ENCODE data around the gene SPSB1.

The SPSB1 gene

GRCh38 chr1:9278585-9279153 lies 14.0 kb upstream of the SPSB1 start:
- Histone ChIP-seq H2BK120ac (ENCODE audit: insufficient read depth, low read length, poor library complexity) (no peak overlapping the region), H3K23ac (ENCODE audit: low read length) (no peak overlapping the region), H4K8ac (ENCODE audit: low read depth, low read length) (no peak overlapping the region), H2AK5ac (ENCODE audit: low read length) (no peak overlapping the region), H3K9me3 (ENCODE audit: insufficient read depth, low read depth, low read length) (no peaks in the 10 kb centered on the region), H2BK12ac (ENCODE audit: low read length) (no peak overlapping the region), H2AFZ (ENCODE audit: insufficient read depth, low read length, poor library complexity) (no peak overlapping the region), H3K4me3 (ENCODE audit: low read depth, low read length) (no peak overlapping the region), H3K79me1 (ENCODE audit: low read length) (no peaks in the 10 kb centered on the region), H3K14ac (ENCODE audit: low read length) (no peak overlapping the region), H3K9ac (ENCODE audit: low read length) (no peak overlapping the region), H3K27ac (ENCODE audit: low read depth, low read length) (no peak overlapping the region), H3K27me3 (ENCODE audit: insufficient read depth, low read length) (no peaks in the 10 kb centered on the region), H4K91ac (ENCODE audit: low read depth, low read length) (no peak overlapping the region), H3K36me3 (ENCODE audit: control insufficient read depth in 1 of 2, insufficient read depth in 2 of 2, low read length in 2 of 2) (no peaks in the 10 kb centered on the region), H4K12ac (ENCODE audit: low read depth, low read length) (no peak overlapping the region), H3K4me2 (ENCODE audit: low read length) (no peak overlapping the region), H2BK5ac (ENCODE audit: low read depth, low read length, poor library complexity) (no peak overlapping the region), H3K4me1 (ENCODE audit: control insufficient read depth in 1 of 2, insufficient read depth in 2 of 2, low read length in 2 of 2) (peaks cover 19 to 23% of the 10 kb centered on the region in 2 experiments), H3K4ac (ENCODE audit: low read depth, low read length) (no peak overlapping the region), H3K79me2 (ENCODE audit: control insufficient read depth, insufficient read depth, low read length, poor library complexity) (no peaks in the 10 kb centered on the region), H3K18ac (ENCODE audit: low read length) (no peak overlapping the region)
- WGBS (ENCODE audit: extremely low coverage, insufficient coverage, insufficient read length), result no CpG with 5 or more reads among the region's 10 CpGs
- DNase-seq, result no peak

GRCh38 chr1:9279172-9279840 lies 13.4 kb upstream of the SPSB1 start:
- Histone ChIP-seq H3K27ac (ENCODE audit: low read depth, low read length) (no peak overlapping the region), H2AFZ (ENCODE audit: insufficient read depth, low read length, poor library complexity) (no peak overlapping the region), H3K79me1 (ENCODE audit: low read length) (no peaks in the 10 kb centered on the region), H2BK5ac (ENCODE audit: low read depth, low read length, poor library complexity) (no peak overlapping the region), H3K18ac (ENCODE audit: low read length) (no peak overlapping the region), H2BK120ac (ENCODE audit: insufficient read depth, low read length, poor library complexity) (peak overlapping the region; percentile 41), H3K4ac (ENCODE audit: low read depth, low read length) (no peak overlapping the region), H3K27me3 (ENCODE audit: insufficient read depth, low read length) (no peaks in the 10 kb centered on the region), H4K91ac (ENCODE audit: low read depth, low read length) (no peak overlapping the region), H3K9me3 (ENCODE audit: insufficient read depth, low read depth, low read length) (no peaks in the 10 kb centered on the region), H3K4me2 (ENCODE audit: low read length) (no peak overlapping the region), H3K4me1 (ENCODE audit: control insufficient read depth in 1 of 2, insufficient read depth in 2 of 2, low read length in 2 of 2) (peaks cover 19 to 23% of the 10 kb centered on the region in 2 experiments), H4K12ac (ENCODE audit: low read depth, low read length) (no peak overlapping the region), H4K8ac (ENCODE audit: low read depth, low read length) (no peak overlapping the region), H2BK12ac (ENCODE audit: low read length) (peak overlapping the region; percentile 25), H3K4me3 (ENCODE audit: low read depth, low read length) (no peak overlapping the region), H3K79me2 (ENCODE audit: control insufficient read depth, insufficient read depth, low read length, poor library complexity) (no peaks in the 10 kb centered on the region), H2AK5ac (ENCODE audit: low read length) (no peak overlapping the region), H3K9ac (ENCODE audit: low read length) (no peak overlapping the region), H3K14ac (ENCODE audit: low read length) (no peak overlapping the region), H3K36me3 (ENCODE audit: control insufficient read depth in 1 of 2, insufficient read depth in 2 of 2, low read length in 2 of 2) (no peaks in the 10 kb centered on the region), H3K23ac (ENCODE audit: low read length) (no peak overlapping the region)
- DNase-seq, result peak in 1 of 2 donors; percentile 52
- no CpG with 5 or more reads among the region's 23 CpGs for WGBS (ENCODE audit: extremely low coverage, insufficient coverage, insufficient read length)

GRCh38 chr1:9280015-9280860 lies 12.5 kb upstream of the SPSB1 start:
- Histone ChIP-seq H3K27ac (ENCODE audit: low read depth, low read length) (no peak overlapping the region), H3K9me3 (ENCODE audit: insufficient read depth, low read depth, low read length) (no peaks in the 10 kb centered on the region), H3K79me2 (ENCODE audit: control insufficient read depth, insufficient read depth, low read length, poor library complexity) (no peaks in the 10 kb centered on the region), H4K8ac (ENCODE audit: low read depth, low read length) (peak overlapping the region; percentile 44), H3K4me3 (ENCODE audit: low read depth, low read length) (no peak overlapping the region), H3K14ac (ENCODE audit: low read length) (peak overlapping the region; percentile 39), H4K91ac (ENCODE audit: low read depth, low read length) (no peak overlapping the region), H2BK5ac (ENCODE audit: low read depth, low read length, poor library complexity) (no peak overlapping the region), H3K4me2 (ENCODE audit: low read length) (peak overlapping the region; percentile 20), H3K4ac (ENCODE audit: low read depth, low read length) (no peak overlapping the region), H3K23ac (ENCODE audit: low read length) (no peak overlapping the region), H2BK12ac (ENCODE audit: low read length) (peak overlapping the region; percentile 53), H2BK120ac (ENCODE audit: insufficient read depth, low read length, poor library complexity) (no peak overlapping the region), H3K36me3 (ENCODE audit: control insufficient read depth in 1 of 2, insufficient read depth in 2 of 2, low read length in 2 of 2) (no peaks in the 10 kb centered on the region), H3K9ac (ENCODE audit: low read length) (no peak overlapping the region), H3K4me1 (ENCODE audit: control insufficient read depth in 1 of 2, insufficient read depth in 2 of 2, low read length in 2 of 2) (peaks cover 19 to 21% of the 10 kb centered on the region in 2 experiments), H3K18ac (ENCODE audit: low read length) (peak overlapping the region; percentile 41), H2AFZ (ENCODE audit: insufficient read depth, low read length, poor library complexity) (peak overlapping the region; percentile 48), H2AK5ac (ENCODE audit: low read length) (no peak overlapping the region), H3K79me1 (ENCODE audit: low read length) (no peaks in the 10 kb centered on the region), H4K12ac (ENCODE audit: low read depth, low read length) (no peak overlapping the region), H3K27me3 (ENCODE audit: insufficient read depth, low read length) (no peaks in the 10 kb centered on the region)
- WGBS (ENCODE audit: extremely low coverage, insufficient coverage, insufficient read length), result no CpG with 5 or more reads among the region's 36 CpGs
- peak; percentile 89 to 90 for DNase-seq

GRCh38 chr1:9281071-9281827 lies 11.4 kb upstream of the SPSB1 start:
- H2AK5ac ChIP-seq (ENCODE audit: low read length), result peak overlapping the region; percentile 20
- no peak overlapping the region for H2BK12ac ChIP-seq (ENCODE audit: low read length)
- no peak overlapping the region for H2BK120ac ChIP-seq (ENCODE audit: insufficient read depth, low read length, poor library complexity)
- H3K79me1 ChIP-seq (ENCODE audit: low read length), result peaks cover 1% of the 10 kb centered on the region
- no peak overlapping the region for H3K9ac ChIP-seq (ENCODE audit: low read length)
- H3K4me1 ChIP-seq (ENCODE audit: control insufficient read depth in 1 of 2, insufficient read depth in 2 of 2, low read length in 2 of 2), result peaks cover 13 to 14% of the 10 kb centered on the region in 2 experiments
- no peak overlapping the region for H4K12ac ChIP-seq (ENCODE audit: low read depth, low read length)
- no peak overlapping the region for H2AFZ ChIP-seq (ENCODE audit: insufficient read depth, low read length, poor library complexity)
- DNase-seq, result no peak
- H3K36me3 ChIP-seq (ENCODE audit: control insufficient read depth in 1 of 2, insufficient read depth in 2 of 2, low read length in 2 of 2), result no peaks in the 10 kb centered on the region
- H4K8ac ChIP-seq (ENCODE audit: low read depth, low read length), result no peak overlapping the region
- no peaks in the 10 kb centered on the region for H3K79me2 ChIP-seq (ENCODE audit: control insufficient read depth, insufficient read depth, low read length, poor library complexity)
- no peak overlapping the region for H3K18ac ChIP-seq (ENCODE audit: low read length)
- H3K4me3 ChIP-seq (ENCODE audit: low read depth, low read length), result no peak overlapping the region
- no peak overlapping the region for H3K27ac ChIP-seq (ENCODE audit: low read depth, low read length)
- no peak overlapping the region for H3K4me2 ChIP-seq (ENCODE audit: low read length)
- no peak overlapping the region for H2BK5ac ChIP-seq (ENCODE audit: low read depth, low read length, poor library complexity)
- no CpG with 5 or more reads among the region's 19 CpGs for WGBS (ENCODE audit: extremely low coverage, insufficient coverage, insufficient read length)
- no peak overlapping the region for H4K91ac ChIP-seq (ENCODE audit: low read depth, low read length)
- H3K4ac ChIP-seq (ENCODE audit: low read depth, low read length), result no peak overlapping the region
- H3K23ac ChIP-seq (ENCODE audit: low read length), result no peak overlapping the region
- H3K14ac ChIP-seq (ENCODE audit: low read length), result no peak overlapping the region
- H3K27me3 ChIP-seq (ENCODE audit: insufficient read depth, low read length), result no peaks in the 10 kb centered on the region
- H3K9me3 ChIP-seq (ENCODE audit: insufficient read depth, low read depth, low read length), result no peaks in the 10 kb centered on the region
